Esophagus muscularis mucosa (tissue), 4 donors: ENCODE data around the gene TSNAX. TPM values are rescaled to one million over a fixed set of nuclear protein-coding genes. Genes with fewer than 3 reads are reported as not detected.

ENCODE experiments used
- DNase-seq: peaks from one replicate; pipeline ENCODE4 v3.0.0-alpha.2; 2017; ENCODE audit errors: extremely low spot score
- H3K27ac ChIP-seq, 4 donors: fragments of 200-600 bp; sonication (generic); replicated peaks in 1 of 4; 1 replicate in 3 of 4; 2 replicates in 1 of 4; pipeline ENCODE4 v1.5.1; 2016 to 2019; ENCODE audit warnings: mild to moderate bottlenecking in 1 of 4
- H3K27me3 ChIP-seq, 4 donors: fragments of 200-600 bp; sonication (generic); one replicate each; pipeline versions ENCODE4 v1.5.1 to v1.6.0; 2016 to 2019
- H3K36me3 ChIP-seq, 4 donors: fragments of 200-600 bp; sonication (generic); one replicate each; pipeline ENCODE4 v1.5.1; 2016 to 2019
- H3K4me1 ChIP-seq, 4 donors: fragments of 200-600 bp; sonication (generic); one replicate each; pipeline ENCODE4 v1.5.1; 2016 to 2019
- H3K4me3 ChIP-seq, 4 donors: fragments of 200-600 bp; sonication (generic); 1 replicate in 2 of 4; 2 replicates in 2 of 4; pipeline ENCODE4 v1.5.1; 2016 to 2019; ENCODE audit warnings: mild to moderate bottlenecking in 4 of 4, moderate library complexity in 1 of 4
- H3K9me3 ChIP-seq, 4 donors: fragments of 200-600 bp; sonication (generic); 1 replicate in 3 of 4; 2 replicates in 1 of 4; pipeline ENCODE4 v1.5.1; 2016 to 2019
- EP300 ChIP-seq: sonication (generic); formaldehyde crosslinking; IDR thresholded peaks from one replicate; pipeline ENCODE4 v1.6.1; 2017; ENCODE audit warnings: antibody characterized with exemption
- POLR2A ChIP-seq: fragments of 450-650 bp; IDR thresholded peaks from one replicate; pipeline ENCODE4 v1.6.1; 2017; ENCODE audit warnings: antibody characterized with exemption, moderate library complexity, mild to moderate bottlenecking, low read depth
- POLR2AphosphoS5 ChIP-seq, 2 donors: sonication (generic); formaldehyde crosslinking; IDR thresholded peaks; one replicate each; pipeline ENCODE4 v1.6.1; 2017; ENCODE audit warnings: antibody characterized with exemption in 2 of 2
- WGBS: methylation state at CpG from one replicate; pipeline ENCODE4 v1.1.5; 2018; 5-methylcytosine and 5-hydroxymethylcytosine counted together
- intact Hi-C: fragments of 100-400 bp; cut with DNase I; formaldehyde crosslinking; loops from one replicate; pipeline ENCODE4 v1.15.1; 2023
- total RNA-seq, 4 donors: library from RNA; depleted of rRNA; stranded (reverse); fragments of >200 nt; gene quantifications; one replicate each; pipeline versions ENCODE4 v1.1.0 to v1.2.1, GENCODE V29; 2016
- TF ChIP-seq, protein P1 (sequence below), 3 experiments: fragments of 200-600 bp in 2 of 3; fragments of 450-650 bp in 1 of 3; sonication (generic) in 2 of 3; IDR thresholded peaks; one replicate each; pipeline ENCODE4 v1.5.1; 2017 to 2019; ENCODE audit warnings: antibody characterized with exemption in 3 of 3, mild to moderate bottlenecking in 2 of 3, moderate library complexity in 1 of 3

The TSNAX gene
- total RNA-seq, 4 donors from 2014 or later: 20.4 to 29.6 (median 24.7) TPM

DNA sequence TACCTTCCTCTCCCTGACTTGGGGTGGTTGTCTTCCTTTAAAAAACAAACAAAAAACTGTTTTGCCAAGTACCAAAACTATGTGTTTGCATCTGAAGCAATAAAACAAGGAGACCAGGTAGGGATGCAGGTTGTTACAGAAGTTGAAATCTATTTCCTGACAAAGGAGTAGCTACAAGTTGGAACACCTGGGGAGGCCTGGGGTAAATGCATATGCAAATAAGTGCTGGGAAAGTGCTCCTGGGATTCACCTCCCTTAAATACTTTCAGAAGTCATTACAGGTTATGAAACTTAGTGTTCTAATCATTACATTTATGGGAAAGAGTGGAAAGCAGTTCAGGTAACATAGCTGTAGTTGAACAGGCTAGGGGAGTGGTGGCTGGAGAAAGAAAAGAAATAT is 1.9 kb upstream of the TSNAX start:
- no peak for DNase-seq
- Histone ChIP-seq H3K4me3 (no peak overlapping the region), H3K27ac (no peak overlapping the region), H3K9me3 (no peaks in the 10 kb centered on the region), H3K27me3 (no peaks in the 10 kb centered on the region), H3K36me3 (peaks cover 0 to 11% (median 0%) of the 10 kb centered on the region in 4 donors), H3K4me1 (peaks cover 24 to 36% (median 32%) of the 10 kb centered on the region in 4 donors)
- intact Hi-C loops: loop anchor here (5.0 to 10.0 kb wide), 3 partner anchors 104 to 292 kb away; partner anchors contain the start of gene EGLN1
- TF ChIP-seq POLR2A (no peak), EP300 (no peak), POLR2AphosphoS5 (IDR thresholded peaks at IDR 0.05) (no peak)
- TF ChIP-seq, protein P1, sequence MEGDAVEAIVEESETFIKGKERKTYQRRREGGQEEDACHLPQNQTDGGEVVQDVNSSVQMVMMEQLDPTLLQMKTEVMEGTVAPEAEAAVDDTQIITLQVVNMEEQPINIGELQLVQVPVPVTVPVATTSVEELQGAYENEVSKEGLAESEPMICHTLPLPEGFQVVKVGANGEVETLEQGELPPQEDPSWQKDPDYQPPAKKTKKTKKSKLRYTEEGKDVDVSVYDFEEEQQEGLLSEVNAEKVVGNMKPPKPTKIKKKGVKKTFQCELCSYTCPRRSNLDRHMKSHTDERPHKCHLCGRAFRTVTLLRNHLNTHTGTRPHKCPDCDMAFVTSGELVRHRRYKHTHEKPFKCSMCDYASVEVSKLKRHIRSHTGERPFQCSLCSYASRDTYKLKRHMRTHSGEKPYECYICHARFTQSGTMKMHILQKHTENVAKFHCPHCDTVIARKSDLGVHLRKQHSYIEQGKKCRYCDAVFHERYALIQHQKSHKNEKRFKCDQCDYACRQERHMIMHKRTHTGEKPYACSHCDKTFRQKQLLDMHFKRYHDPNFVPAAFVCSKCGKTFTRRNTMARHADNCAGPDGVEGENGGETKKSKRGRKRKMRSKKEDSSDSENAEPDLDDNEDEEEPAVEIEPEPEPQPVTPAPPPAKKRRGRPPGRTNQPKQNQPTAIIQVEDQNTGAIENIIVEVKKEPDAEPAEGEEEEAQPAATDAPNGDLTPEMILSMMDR (IDR thresholded peaks at IDR 0.05): no peak

DNA sequence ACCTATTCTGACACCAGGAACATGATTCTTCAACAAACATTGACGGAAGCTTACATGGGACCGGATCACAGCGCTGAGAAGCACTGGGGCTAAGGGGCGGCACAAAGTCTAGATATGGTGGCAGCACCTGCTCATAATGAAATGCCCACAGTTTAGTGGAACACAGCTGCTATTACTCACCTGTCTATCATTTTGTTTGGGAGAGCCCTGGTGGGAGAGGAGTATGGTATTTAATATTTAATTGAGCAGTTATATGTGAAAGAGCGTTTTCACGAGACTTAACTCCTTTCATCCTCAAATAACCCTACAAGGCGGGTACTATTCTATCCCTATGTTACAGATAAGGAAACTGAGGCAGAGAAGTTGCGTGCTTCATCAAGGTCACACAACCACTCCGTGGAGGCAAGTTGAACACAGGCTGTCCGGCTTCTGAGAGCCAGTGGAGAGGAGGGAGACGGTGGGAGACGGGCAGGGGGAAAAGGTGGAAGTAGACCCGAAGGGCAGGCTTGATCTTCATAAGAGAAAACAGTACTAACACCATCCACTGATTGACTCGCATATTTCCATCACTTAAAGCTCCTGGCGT is 790 bp upstream of the TSNAX start:
- no peaks in the 10 kb centered on the region for H3K9me3 ChIP-seq
- H3K4me3 ChIP-seq: peak overlapping the region; percentile 63 to 83 (median 75)
- TF ChIP-seq POLR2A (no peak), POLR2AphosphoS5 (IDR thresholded peaks at IDR 0.05) (no peak), EP300 (no peak)
- TF ChIP-seq, protein P1 (IDR thresholded peaks at IDR 0.05): no peak
- H3K27ac ChIP-seq: peak overlapping the region; percentile 90 to 94 (median 92)
- intact Hi-C loops: loop anchor here (5.0 to 10.0 kb wide), 3 partner anchors 105 to 293 kb away; partner anchors contain the start of gene EGLN1
- 53% methylated on average over 15 of the region's 15 CpGs for whole genome bisulfite sequencing
- H3K4me1 ChIP-seq: peaks cover 24 to 46% (median 43%) of the 10 kb centered on the region in 4 donors
- DNase-seq: no peak
- H3K27me3 ChIP-seq: no peaks in the 10 kb centered on the region
- H3K36me3 ChIP-seq: peaks cover 0 to 11% (median 0%) of the 10 kb centered on the region in 4 donors

DNA sequence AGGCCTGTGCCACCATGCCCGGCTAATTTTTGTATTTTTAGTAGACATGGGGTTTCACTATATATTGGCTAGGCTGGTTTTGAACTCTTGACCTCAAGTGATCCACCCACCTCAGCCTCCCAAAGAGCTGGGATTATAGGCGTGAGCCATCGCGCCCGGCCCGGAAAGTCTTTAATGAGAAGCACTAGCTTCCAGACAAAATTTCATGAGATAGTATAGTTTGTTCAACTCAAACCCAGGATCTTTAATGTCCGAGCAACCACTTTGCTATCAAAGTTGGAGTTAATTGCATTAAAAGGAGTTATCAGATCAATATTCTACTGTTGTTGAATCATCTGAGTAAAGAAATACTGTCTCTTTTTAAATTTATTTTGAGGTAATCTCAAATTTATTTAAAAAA is 4.8 kb downstream of the TSNAX start:
- H3K9me3 ChIP-seq: no peaks in the 10 kb centered on the region
- TF ChIP-seq, protein P1 (IDR thresholded peaks at IDR 0.05): no peak
- TF ChIP-seq POLR2AphosphoS5 (IDR thresholded peaks at IDR 0.05): no peak
- no peak for TF ChIP-seq POLR2A
- no peak for TF ChIP-seq EP300
- H3K4me1 ChIP-seq: peaks cover 40 to 67% (median 60%) of the 10 kb centered on the region in 4 donors
- peaks cover 0 to 36% (median 11%) of the 10 kb centered on the region in 4 donors for H3K36me3 ChIP-seq
- intact Hi-C loops: loop anchor here (5.0 kb wide), 1 partner anchor 59 kb away; no protein-coding TSS in a partner anchor
- H3K27ac ChIP-seq: no peak overlapping the region
- no peaks in the 10 kb centered on the region for H3K27me3 ChIP-seq
- no peak overlapping the region for H3K4me3 ChIP-seq
- WGBS: 92% methylated on average over 7 of the region's 7 CpGs
- no peak for DNase-seq

DNA sequence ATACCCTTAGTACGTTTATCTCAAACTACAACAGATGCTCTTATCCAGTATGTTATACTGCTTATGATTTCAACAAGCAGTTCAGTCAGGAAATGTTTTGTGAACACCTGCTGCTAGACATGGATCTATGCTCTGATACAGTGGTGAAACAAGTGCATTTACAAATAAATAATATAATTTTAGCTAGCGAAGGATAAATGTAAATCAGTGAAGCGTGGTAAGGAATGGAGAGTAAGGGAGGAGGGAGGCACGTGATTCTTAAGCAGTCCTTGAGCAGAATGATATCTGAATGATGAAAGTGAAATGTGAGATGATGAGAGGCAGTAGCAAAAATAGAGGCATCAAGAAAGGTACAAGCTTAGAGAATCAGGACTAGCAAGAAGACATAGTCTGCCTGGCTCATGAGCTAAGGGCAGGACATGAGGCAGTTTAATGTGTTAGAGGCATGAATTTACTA is 6.3 kb downstream of the TSNAX start:
- H3K4me1 ChIP-seq: peaks cover 32 to 58% (median 51%) of the 10 kb centered on the region in 4 donors
- H3K9me3 ChIP-seq: no peaks in the 10 kb centered on the region
- TF ChIP-seq, protein P1 (IDR thresholded peaks at IDR 0.05): no peak
- TF ChIP-seq EP300 (no peak), POLR2A (no peak), POLR2AphosphoS5 (IDR thresholded peaks at IDR 0.05) (no peak)
- H3K4me3 ChIP-seq: no peak overlapping the region
- intact Hi-C loops: loop anchor here (5.0 kb wide), 1 partner anchor 58 kb away; no protein-coding TSS in a partner anchor
- no peaks in the 10 kb centered on the region for H3K27me3 ChIP-seq
- WGBS: 66% methylated on average over 4 of the region's 4 CpGs
- peaks cover 0 to 40% (median 19%) of the 10 kb centered on the region in 4 donors for H3K36me3 ChIP-seq
- peak overlapping the region in 1 of 4 donors; percentile 9 for H3K27ac ChIP-seq
- no peak for DNase-seq
